ENCODE measurements around the gene P2RY14.

The P2RY14 gene

GRCh38 chr3:151278230-151278629 lies at the start of gene P2RY14:
Gene P2RY14 (minus strand): TSS chr3:151278542. CDS start chr3:151214316, 64,226 bp downstream.
- DNase-seq, result no peak

- no peak for DNase-seq
Observed at GRCh38 chr3:151327571-151328198, 49.3 kb upstream of the P2RY14 start.

GRCh38 chr3:151322511-151322910 lies 44.2 kb upstream of the P2RY14 start:
- no peak for DNase-seq

- no peak for DNase-seq
Observed at GRCh38 chr3:151321526-151321925, 43.2 kb upstream of the P2RY14 start.

GRCh38 chr3:151320131-151320530 lies 41.8 kb upstream of the P2RY14 start:
- no peak for DNase-seq

GRCh38 chr3:151319628-151320027 lies 41.3 kb upstream of the P2RY14 start:
- no peak for DNase-seq

- DNase-seq, result no peak
Observed at GRCh38 chr3:151318991-151319390, 40.6 kb upstream of the P2RY14 start.

- no peak for DNase-seq
Observed at GRCh38 chr3:151318313-151318712, 40.0 kb upstream of the P2RY14 start.

GRCh38 chr3:151316267-151316991 lies 38.1 kb upstream of the P2RY14 start, which contains the start of gene GPR87:
Gene GPR87 (minus strand): TSS chr3:151316820. CDS start chr3:151300100, 16,720 bp downstream.
- no peak for DNase-seq

GRCh38 chr3:151315846-151316245 lies 37.5 kb upstream of the P2RY14 start:
- no peak for DNase-seq

- DNase-seq, result no peak
Observed at GRCh38 chr3:151315136-151315535, 36.8 kb upstream of the P2RY14 start.

GRCh38 chr3:151314593-151314992 lies 36.3 kb upstream of the P2RY14 start:
- DNase-seq, result no peak

- DNase-seq, result no peak
Observed at GRCh38 chr3:151314137-151314536, 35.8 kb upstream of the P2RY14 start.

- no peak for DNase-seq
Observed at GRCh38 chr3:151312972-151313371, 34.6 kb upstream of the P2RY14 start.

- no peak for DNase-seq
Observed at GRCh38 chr3:151309566-151309965, 31.2 kb upstream of the P2RY14 start.

GRCh38 chr3:151307583-151308488 lies 29.5 kb upstream of the P2RY14 start:
- no peak for DNase-seq

- DNase-seq, result no peak
Observed at GRCh38 chr3:151307131-151307530, 28.8 kb upstream of the P2RY14 start.

- DNase-seq, result no peak
Observed at GRCh38 chr3:151306168-151306810, 27.9 kb upstream of the P2RY14 start.

GRCh38 chr3:151305775-151306151 lies 27.4 kb upstream of the P2RY14 start:
- DNase-seq, result no peak

GRCh38 chr3:151305060-151305774 lies 26.9 kb upstream of the P2RY14 start:
- no peak for DNase-seq

- DNase-seq, result no peak
Observed at GRCh38 chr3:151303751-151304150, 25.4 kb upstream of the P2RY14 start.

GRCh38 chr3:151301787-151302186 lies 23.4 kb upstream of the P2RY14 start:
- no peak for DNase-seq
